OCI-LY1 (cell line): ENCODE results near the gene FOXE3.

Experiments
- H2AFZ ChIP-seq: fragments of 200-600 bp; sonication (generic), shearing (Covaris generic); 2 replicates; pipeline ENCODE4 v1.6.0; 2014; ENCODE audit warnings: antibody characterized with exemption, mild to moderate bottlenecking, low read length
- H3F3A ChIP-seq: fragments of 200-600 bp; sonication (generic), shearing (Covaris generic); 2 replicates; pipeline ENCODE4 v1.6.0; 2014; ENCODE audit warnings: mild to moderate bottlenecking, antibody characterized with exemption, low read length, moderate library complexity; ENCODE audit not compliant: insufficient read depth
- H3K27ac ChIP-seq: fragments of 200-600 bp; sonication (generic); 2 replicates; pipeline ENCODE4 v1.5.1; 2014; ENCODE audit warnings: low read length, mixed run types, mild to moderate bottlenecking, low read depth; ENCODE audit not compliant: poor library complexity, severe bottlenecking
- H3K27me3 ChIP-seq: fragments of 200-600 bp; sonication (generic); 2 replicates; pipeline ENCODE4 v1.6.0; 2014; ENCODE audit warnings: antibody characterized with exemption, mild to moderate bottlenecking, low read length, moderate library complexity; ENCODE audit not compliant: insufficient read depth
- H3K36me3 ChIP-seq: fragments of 200-600 bp; sonication (generic); 2 replicates; pipeline ENCODE4 v1.6.1; 2014; ENCODE audit warnings: mild to moderate bottlenecking, antibody characterized with exemption, low read length, moderate library complexity, mixed read lengths; ENCODE audit not compliant: insufficient read depth
- H3K4me1 ChIP-seq: fragments of 200-600 bp; sonication (generic); 2 replicates; pipeline ENCODE4 v1.5.1; 2014; ENCODE audit warnings: mild to moderate bottlenecking, low read length, moderate library complexity; ENCODE audit not compliant: insufficient read depth, severe bottlenecking
- H3K4me2 ChIP-seq: fragments of 200-600 bp; sonication (generic), shearing (Covaris generic); 2 replicates; pipeline ENCODE4 v1.6.1; 2014; ENCODE audit warnings: low read length
- H3K4me3 ChIP-seq: fragments of 200-600 bp; sonication (generic); 2 replicates; pipeline ENCODE4 v1.5.1; 2014; ENCODE audit warnings: low read length, low read depth, mild to moderate bottlenecking, mixed read lengths; ENCODE audit not compliant: poor library complexity, severe bottlenecking
- H3K79me2 ChIP-seq: fragments of 200-600 bp; shearing (Covaris generic); 2 replicates; pipeline ENCODE4 v1.6.1; 2016; ENCODE audit warnings: mixed run types, low read length, mixed read lengths; ENCODE audit not compliant: insufficient read depth
- H3K9ac ChIP-seq: fragments of 200-600 bp; sonication (generic), shearing (Covaris generic); 2 replicates; pipeline ENCODE4 v1.6.1; 2014; ENCODE audit warnings: mild to moderate bottlenecking, low read length, mixed read lengths
- H3K9me2 ChIP-seq: fragments of 200-600 bp; sonication (generic), shearing (Covaris generic); 2 replicates; pipeline ENCODE4 v1.6.1; 2014; ENCODE audit warnings: low read depth, mild to moderate bottlenecking, low read length, mixed read lengths
- H3K9me3 ChIP-seq: fragments of 200-600 bp; shearing (Covaris generic); 2 replicates; pipeline ENCODE4 v1.6.1; 2014; ENCODE audit warnings: low read length, mixed read lengths
- H4K20me1 ChIP-seq: fragments of 200-600 bp; sonication (generic), shearing (Covaris generic); 2 replicates; pipeline ENCODE4 v1.6.0; 2016; ENCODE audit warnings: mild to moderate bottlenecking, low read length; ENCODE audit not compliant: insufficient read depth
- EZH2 ChIP-seq: fragments of 200-600 bp; sonication (generic), shearing (Covaris generic); IDR thresholded peaks from 2 replicates; pipeline ENCODE4 v1.8.0; 2017; ENCODE audit warnings: borderline replicate concordance, mixed run types, mild to moderate bottlenecking, antibody characterized with exemption, low read length, moderate library complexity, mixed read lengths
- TF ChIP-seq, protein P1 (sequence below): fragments of 200-600 bp; sonication (generic), shearing (Covaris generic); IDR thresholded peaks from 2 replicates; pipeline ENCODE4 v1.5.1; 2017; ENCODE audit warnings: mild to moderate bottlenecking, antibody characterized with exemption, low read length, moderate library complexity, mixed read lengths

FOXE3 gene

DNA sequence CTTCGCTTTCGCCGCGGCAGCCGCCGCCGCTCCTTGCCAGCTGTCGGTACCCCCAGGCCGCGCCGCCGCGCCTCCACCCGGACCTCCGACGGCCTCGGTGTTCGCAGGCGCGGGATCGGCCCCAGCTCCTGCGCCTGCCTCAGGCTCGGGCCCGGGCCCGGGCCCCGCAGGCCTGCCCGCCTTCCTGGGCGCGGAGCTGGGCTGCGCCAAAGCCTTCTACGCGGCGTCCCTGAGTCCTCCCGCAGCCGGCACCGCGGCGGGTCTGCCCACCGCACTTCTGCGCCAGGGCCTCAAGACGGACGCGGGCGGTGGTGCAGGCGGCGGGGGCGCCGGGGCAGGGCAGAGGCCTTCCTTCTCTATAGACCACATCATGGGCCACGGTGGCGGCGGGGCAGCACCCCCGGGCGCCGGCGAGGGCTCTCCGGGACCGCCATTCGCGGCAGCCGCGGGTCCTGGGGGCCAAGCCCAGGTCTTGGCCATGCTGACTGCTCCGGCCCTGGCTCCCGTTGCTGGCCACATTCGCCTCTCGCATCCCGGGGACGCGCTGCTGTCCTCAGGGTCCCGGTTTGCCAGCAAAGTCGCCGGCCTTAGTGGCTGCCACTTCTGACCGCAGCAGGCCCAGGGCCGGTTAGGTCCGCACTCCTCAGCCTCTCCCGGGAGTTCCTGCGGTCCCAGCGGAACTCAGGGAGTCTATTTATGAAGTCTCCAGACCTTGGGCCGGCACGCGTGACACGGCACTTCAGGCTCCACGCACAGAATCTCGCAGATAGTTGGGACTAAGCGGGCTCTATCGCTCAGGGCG, 23.1 kb downstream of the FOXE3 start:
- no peaks in the 10 kb centered on the region for H4K20me1 ChIP-seq
- H3K4me1 ChIP-seq, result peaks cover 8% of the 10 kb centered on the region
- no peaks in the 10 kb centered on the region for H3F3A ChIP-seq
- H3K27me3 ChIP-seq, result no peaks in the 10 kb centered on the region; the same call in 1 of the 2 replicates
- H3K9me2 ChIP-seq, result no peaks in the 10 kb centered on the region
- no peak overlapping the region for H3K4me3 ChIP-seq
- no peaks in the 10 kb centered on the region for H3K79me2 ChIP-seq
- H3K4me2 ChIP-seq, result no peak overlapping the region
- TF ChIP-seq, protein P1, sequence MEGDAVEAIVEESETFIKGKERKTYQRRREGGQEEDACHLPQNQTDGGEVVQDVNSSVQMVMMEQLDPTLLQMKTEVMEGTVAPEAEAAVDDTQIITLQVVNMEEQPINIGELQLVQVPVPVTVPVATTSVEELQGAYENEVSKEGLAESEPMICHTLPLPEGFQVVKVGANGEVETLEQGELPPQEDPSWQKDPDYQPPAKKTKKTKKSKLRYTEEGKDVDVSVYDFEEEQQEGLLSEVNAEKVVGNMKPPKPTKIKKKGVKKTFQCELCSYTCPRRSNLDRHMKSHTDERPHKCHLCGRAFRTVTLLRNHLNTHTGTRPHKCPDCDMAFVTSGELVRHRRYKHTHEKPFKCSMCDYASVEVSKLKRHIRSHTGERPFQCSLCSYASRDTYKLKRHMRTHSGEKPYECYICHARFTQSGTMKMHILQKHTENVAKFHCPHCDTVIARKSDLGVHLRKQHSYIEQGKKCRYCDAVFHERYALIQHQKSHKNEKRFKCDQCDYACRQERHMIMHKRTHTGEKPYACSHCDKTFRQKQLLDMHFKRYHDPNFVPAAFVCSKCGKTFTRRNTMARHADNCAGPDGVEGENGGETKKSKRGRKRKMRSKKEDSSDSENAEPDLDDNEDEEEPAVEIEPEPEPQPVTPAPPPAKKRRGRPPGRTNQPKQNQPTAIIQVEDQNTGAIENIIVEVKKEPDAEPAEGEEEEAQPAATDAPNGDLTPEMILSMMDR, result no peak
- TF ChIP-seq EZH2, result no peak
- H3K36me3 ChIP-seq, result no peaks in the 10 kb centered on the region
- no peak overlapping the region for H2AFZ ChIP-seq
- H3K9me3 ChIP-seq, result no peaks in the 10 kb centered on the region
- H3K9ac ChIP-seq, result no peak overlapping the region
- no peak overlapping the region for H3K27ac ChIP-seq

DNA sequence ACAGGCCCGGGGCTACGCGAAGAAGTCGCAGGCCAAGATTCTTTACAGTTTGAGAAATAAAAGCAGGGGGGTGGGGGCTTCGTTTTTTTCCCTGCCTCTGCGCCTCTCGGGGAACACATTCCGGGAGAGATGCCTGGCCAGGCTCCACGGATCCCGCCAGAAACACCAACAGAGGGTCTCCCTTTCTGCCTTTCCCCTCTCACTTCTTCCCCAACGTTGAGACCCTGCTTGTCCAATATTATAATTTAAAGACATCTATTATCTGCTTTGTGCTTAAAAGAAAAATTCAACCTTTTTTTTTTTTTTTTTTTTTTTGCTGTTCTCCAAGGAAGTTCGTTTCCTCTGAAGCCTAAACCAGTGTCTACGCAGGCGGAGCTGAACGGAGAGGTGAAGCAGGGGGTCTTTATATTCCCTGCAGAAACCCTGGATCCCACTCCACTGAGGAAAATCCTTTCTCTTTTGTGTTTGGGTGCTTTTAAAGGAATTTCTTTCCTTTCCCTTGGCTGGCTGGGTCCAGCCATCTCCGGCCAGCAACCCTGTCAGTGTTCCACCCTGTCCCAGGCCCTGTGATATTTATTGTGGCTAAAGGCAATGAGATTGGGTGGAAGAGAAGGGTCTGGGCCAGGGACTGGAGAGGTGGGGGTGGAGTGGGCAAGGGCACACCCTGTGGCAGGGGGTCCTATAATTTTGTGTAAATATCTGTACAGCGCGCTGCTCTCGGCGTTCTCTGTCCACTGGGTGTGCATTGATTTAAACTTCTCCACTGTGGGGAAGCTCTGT, 23.9 kb downstream of the FOXE3 start:
- Histone ChIP-seq H4K20me1 (no peaks in the 10 kb centered on the region), H3K4me2 (no peak overlapping the region), H3K27ac (no peak overlapping the region), H3K4me1 (peaks cover 8% of the 10 kb centered on the region), H2AFZ (no peak overlapping the region), H3K27me3 (no peaks in the 10 kb centered on the region; the same call in 1 of the 2 replicates), H3F3A (no peaks in the 10 kb centered on the region), H3K79me2 (no peaks in the 10 kb centered on the region), H3K36me3 (no peaks in the 10 kb centered on the region), H3K9me2 (no peaks in the 10 kb centered on the region), H3K4me3 (no peak overlapping the region), H3K9ac (no peak overlapping the region), H3K9me3 (no peaks in the 10 kb centered on the region)
- TF ChIP-seq, protein P1, result no peak
- TF ChIP-seq EZH2, result no peak

DNA sequence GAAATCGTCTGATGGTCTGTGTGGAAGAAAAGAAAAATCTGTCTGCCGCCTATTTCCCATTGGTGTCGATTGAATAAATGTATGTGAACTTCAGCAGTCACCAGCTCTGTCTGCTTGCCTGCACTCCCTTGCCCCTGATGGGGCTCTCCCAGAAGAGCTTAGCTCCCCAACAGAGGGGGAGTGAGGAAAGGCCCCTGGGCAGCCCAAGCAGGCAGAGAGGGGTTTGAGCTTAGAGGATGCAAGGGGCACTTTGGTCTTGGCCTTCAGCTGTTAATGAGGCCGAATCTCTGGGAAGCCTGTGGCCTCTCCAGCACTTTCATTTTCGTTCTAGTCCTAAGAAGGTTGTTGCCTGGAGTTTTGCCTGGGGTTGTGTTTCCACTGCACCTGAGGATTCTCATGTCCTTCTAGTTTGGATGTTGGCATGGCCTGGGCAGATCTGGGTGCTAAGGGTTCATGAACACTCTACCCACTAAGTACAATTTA, 24.6 kb downstream of the FOXE3 start:
- no peaks in the 10 kb centered on the region for H3F3A ChIP-seq
- no peaks in the 10 kb centered on the region for H3K36me3 ChIP-seq
- no peak overlapping the region for H2AFZ ChIP-seq
- no peaks in the 10 kb centered on the region; the same call in 1 of the 2 replicates for H3K27me3 ChIP-seq
- H3K9me2 ChIP-seq, result no peaks in the 10 kb centered on the region
- H3K9me3 ChIP-seq, result no peaks in the 10 kb centered on the region
- H3K4me2 ChIP-seq, result no peak overlapping the region
- H3K4me3 ChIP-seq, result no peak overlapping the region
- H3K4me1 ChIP-seq, result peaks cover 7% of the 10 kb centered on the region
- H3K27ac ChIP-seq, result no peak overlapping the region
- no peak for TF ChIP-seq EZH2
- TF ChIP-seq, protein P1, result no peak
- no peaks in the 10 kb centered on the region for H4K20me1 ChIP-seq
- no peak overlapping the region for H3K9ac ChIP-seq
- H3K79me2 ChIP-seq, result no peaks in the 10 kb centered on the region
